ENCODE measurements around the gene CACNA1S.

Gene CACNA1S

GRCh38 chr1:201008666-201009360 lies 103.4 kb downstream of the CACNA1S start:
- no peak for DNase-seq

GRCh38 chr1:201007481-201007880 lies 104.7 kb downstream of the CACNA1S start:
- DNase-seq: no peak

- DNase-seq: no peak
Observed at GRCh38 chr1:201006450-201006849, 105.8 kb downstream of the CACNA1S start.

GRCh38 chr1:201004732-201005131 lies 107.5 kb downstream of the CACNA1S start:
- DNase-seq: peak; percentile 17

GRCh38 chr1:201004154-201004553 lies 108.1 kb downstream of the CACNA1S start:
- DNase-seq: no peak

- peak; percentile 21 for DNase-seq
Observed at GRCh38 chr1:201002510-201002909, 109.7 kb downstream of the CACNA1S start.

GRCh38 chr1:201001962-201002361 lies 110.3 kb downstream of the CACNA1S start:
- no peak for DNase-seq

- no peak for DNase-seq
Observed at GRCh38 chr1:201000391-201000790, 111.8 kb downstream of the CACNA1S start.

GRCh38 chr1:200999667-201000066 lies 112.6 kb downstream of the CACNA1S start:
- no peak for DNase-seq

- no peak for DNase-seq
Observed at GRCh38 chr1:200998323-200998722, 113.9 kb downstream of the CACNA1S start.

GRCh38 chr1:200992382-200993048 lies 119.7 kb downstream of the CACNA1S start:
- DNase-seq: no peak

GRCh38 chr1:200991097-200991614 lies 121.1 kb downstream of the CACNA1S start:
- DNase-seq: no peak

GRCh38 chr1:200990114-200990513 lies 122.1 kb downstream of the CACNA1S start:
- DNase-seq: no peak

Measured in activated CD4-positive, alpha-beta T cell treated with anti-CD3 and anti-CD28 coated beads for 48 hours (primary cell).